ENCODE results near the gene ANXA7.

- no peak for TF ChIP-seq POLR2A (IDR thresholded peaks at IDR 0.05; ENCODE audit: low read length)
- no peak for TF ChIP-seq GATA1 (IDR thresholded peaks at IDR 0.05; ENCODE audit: low read depth, low read length)
Measured at GRCh38 chr10:73332379-73332778, 81.5 kb downstream of the ANXA7 start.

Measured in erythroblast (primary cell).